ENCODE data around the gene PGLYRP4. TPM values are rescaled to one million over a fixed set of nuclear protein-coding genes. Genes with fewer than 3 reads are reported as not detected.

PGLYRP4 gene
- polyA plus RNA-seq, 2 of the 4 experiments (the other 2 are of a cell fraction), result not detected

GRCh38 chr1:153337980-153338853 lies 10.4 kb downstream of the PGLYRP4 start:
- ChIA-PET POLR2A (no interaction called here), CTCF (interaction anchor here (1.4 to 3.9 kb wide), 3 partner anchors 15 to 157 kb away, joined by 3 to 21 read pairs (median 10); no protein-coding TSS in a partner anchor)
- Histone ChIP-seq H3K4me2 (no peak overlapping the region), H3K27ac (no peak overlapping the region), H3K9me3 (no peaks in the 10 kb centered on the region), H3K4me3 (no peak overlapping the region), H3K4me1 (no peaks in the 10 kb centered on the region)
- no peak for TF ChIP-seq E2F6 (IDR thresholded peaks at IDR 0.05; ENCODE audit: borderline replicate concordance, low read depth)
- TF ChIP-seq SMC3 (IDR thresholded peaks at IDR 0.05), result no peak
- TF ChIP-seq MAX (IDR thresholded peaks at IDR 0.05), result no peak
- no peak for TF ChIP-seq HES2 (IDR thresholded peaks at IDR 0.05)
- TF ChIP-seq ATOH8 (CRISPR knock-in tag; IDR thresholded peaks at IDR 0.05; ENCODE audit: low read depth), result no peak
- no peak for TF ChIP-seq RARB (CRISPR knock-in tag; IDR thresholded peaks at IDR 0.05)
- TF ChIP-seq BCL3 (IDR thresholded peaks at IDR 0.05), result no peak
- TF ChIP-seq CBX8 (IDR thresholded peaks at IDR 0.05), result no peak
- TF ChIP-seq HOXB5 (CRISPR knock-in tag; IDR thresholded peaks at IDR 0.05), result no peak
- no peak for TF ChIP-seq HOXB13 (CRISPR knock-in tag; IDR thresholded peaks at IDR 0.05; ENCODE audit: low read depth)
- TF ChIP-seq TFCP2L1 (CRISPR knock-in tag; IDR thresholded peaks at IDR 0.05), result no peak
- TF ChIP-seq GATA3 (IDR thresholded peaks at IDR 0.05; ENCODE audit: borderline replicate concordance), result no peak
- no peak for TF ChIP-seq PHF8 (IDR thresholded peaks at IDR 0.05; ENCODE audit: borderline replicate concordance, low read depth)
- no peak for TF ChIP-seq CBX2 (IDR thresholded peaks at IDR 0.05; ENCODE audit: borderline replicate concordance, low read depth)
- no peak for TF ChIP-seq HOXA7 (CRISPR knock-in tag; IDR thresholded peaks at IDR 0.05)
- TF ChIP-seq REST (IDR thresholded peaks at IDR 0.05), result no peak
- TF ChIP-seq NR3C1 (IDR thresholded peaks at IDR 0.05), result no peak
- FAIRE-seq (no peak), DNase-seq (ENCODE audit: low read depth in 1 of 2, low spot score in 1 of 2) (no peak), ATAC-seq (no peak)
- 15% methylated on average over 8 of the region's 8 CpGs for WGBS (ENCODE audit: missing lambda C conversion rate)

- Histone ChIP-seq H3K4me1 (no peaks in the 10 kb centered on the region), H3K27ac (no peak overlapping the region), H3K4me3 (no peak overlapping the region), H3K9me3 (no peaks in the 10 kb centered on the region), H3K4me2 (no peak overlapping the region)
- ChIA-PET CTCF (interaction anchor here (0.6 to 3.9 kb wide), 3 partner anchors 16 to 900 kb away, joined by 3 to 21 read pairs (median 5); no protein-coding TSS in a partner anchor), POLR2A (no interaction called here)
- no peak for DNase-seq (ENCODE audit: low read depth in 1 of 2, low spot score in 1 of 2)
- ATAC-seq, result no peak
- TF ChIP-seq NR3C1 (IDR thresholded peaks at IDR 0.05), result no peak
- TF ChIP-seq FOXS1 (CRISPR knock-in tag; IDR thresholded peaks at IDR 0.05), result no peak
- no peak for TF ChIP-seq HOXA7 (CRISPR knock-in tag; IDR thresholded peaks at IDR 0.05)
- TF ChIP-seq ZSCAN20 (CRISPR knock-in tag; IDR thresholded peaks at IDR 0.05), result no peak
- no peak for TF ChIP-seq KDM5A (IDR thresholded peaks at IDR 0.05)
- TF ChIP-seq MAX (IDR thresholded peaks at IDR 0.05), result no peak
- no peak for TF ChIP-seq SREBF2 (IDR thresholded peaks at IDR 0.05)
- TF ChIP-seq REST (IDR thresholded peaks at IDR 0.05), result no peak
- no peak for TF ChIP-seq BHLHE40 (IDR thresholded peaks at IDR 0.05; ENCODE audit: low read depth, low read length)
- TF ChIP-seq TFCP2L1 (CRISPR knock-in tag; IDR thresholded peaks at IDR 0.05), result no peak
- no peak for TF ChIP-seq MAFK (IDR thresholded peaks at IDR 0.05; ENCODE audit: partially characterized antibody)
- no peak for FAIRE-seq
Measured at GRCh38 chr1:153336650-153337049, 12.0 kb downstream of the PGLYRP4 start.
